GM19395 (cell line): ENCODE data around the gene SRSF11.

ENCODE experiments used
- ATAC-seq: cut with Tn5 transposase; IDR thresholded peaks from one replicate; pipeline ENCODE4 v1.9.1; 2021; ENCODE audit warnings: mild to moderate bottlenecking, moderate library complexity; ENCODE audit not compliant: unreplicated experiment

Gene SRSF11

DNA sequence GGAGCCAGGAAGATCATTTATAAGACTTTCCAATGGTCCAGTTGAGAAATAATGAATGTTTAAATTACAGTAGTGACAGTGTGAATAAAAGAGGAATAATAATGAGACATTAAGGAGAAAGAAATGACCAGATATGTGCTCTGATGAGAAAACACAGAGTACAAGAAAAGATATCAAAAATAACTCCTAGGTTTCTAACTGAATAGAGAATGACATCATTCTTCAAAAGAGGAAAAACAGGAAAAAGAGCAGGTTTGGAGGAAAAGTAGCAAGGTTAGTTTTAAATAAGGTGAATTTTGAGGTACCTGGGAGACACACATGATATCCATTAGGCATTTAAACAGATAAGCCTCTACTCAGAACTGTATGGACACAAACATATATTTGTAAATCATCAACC lies 78.3 kb downstream of the SRSF11 start:
- ATAC-seq: no peak
